C4-2B (cell line): Measurements from ENCODE around the gene SH3GLB1.

Experiments used
- H3K27ac ChIP-seq: fragments of 450-650 bp; 2 replicates; pipeline ENCODE4 v1.5.1; 2017
- ZFX ChIP-seq: fragments of 450-650 bp; IDR thresholded peaks from 2 replicates; pipeline ENCODE4 v1.6.1; 2017
- TF ChIP-seq, protein P1 (sequence below): fragments of 450-650 bp; conservative IDR thresholded peaks from 2 replicates; pipeline ENCODE4 v1.5.1; 2017; ENCODE audit warnings: mild to moderate bottlenecking

SH3GLB1 gene

GRCh38 chr1:86739648-86740509 is 35.5 kb downstream of the SH3GLB1 start:
- no peak overlapping the region; the same call in 1 of the 2 replicates for H3K27ac ChIP-seq
- TF ChIP-seq ZFX = no peak
- TF ChIP-seq, protein P1, sequence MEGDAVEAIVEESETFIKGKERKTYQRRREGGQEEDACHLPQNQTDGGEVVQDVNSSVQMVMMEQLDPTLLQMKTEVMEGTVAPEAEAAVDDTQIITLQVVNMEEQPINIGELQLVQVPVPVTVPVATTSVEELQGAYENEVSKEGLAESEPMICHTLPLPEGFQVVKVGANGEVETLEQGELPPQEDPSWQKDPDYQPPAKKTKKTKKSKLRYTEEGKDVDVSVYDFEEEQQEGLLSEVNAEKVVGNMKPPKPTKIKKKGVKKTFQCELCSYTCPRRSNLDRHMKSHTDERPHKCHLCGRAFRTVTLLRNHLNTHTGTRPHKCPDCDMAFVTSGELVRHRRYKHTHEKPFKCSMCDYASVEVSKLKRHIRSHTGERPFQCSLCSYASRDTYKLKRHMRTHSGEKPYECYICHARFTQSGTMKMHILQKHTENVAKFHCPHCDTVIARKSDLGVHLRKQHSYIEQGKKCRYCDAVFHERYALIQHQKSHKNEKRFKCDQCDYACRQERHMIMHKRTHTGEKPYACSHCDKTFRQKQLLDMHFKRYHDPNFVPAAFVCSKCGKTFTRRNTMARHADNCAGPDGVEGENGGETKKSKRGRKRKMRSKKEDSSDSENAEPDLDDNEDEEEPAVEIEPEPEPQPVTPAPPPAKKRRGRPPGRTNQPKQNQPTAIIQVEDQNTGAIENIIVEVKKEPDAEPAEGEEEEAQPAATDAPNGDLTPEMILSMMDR = no peak

GRCh38 chr1:86741947-86742572 is 37.7 kb downstream of the SH3GLB1 start:
- H3K27ac ChIP-seq = no peak overlapping the region
- TF ChIP-seq ZFX = no peak
- TF ChIP-seq, protein P1 = peak; percentile 87

DNA sequence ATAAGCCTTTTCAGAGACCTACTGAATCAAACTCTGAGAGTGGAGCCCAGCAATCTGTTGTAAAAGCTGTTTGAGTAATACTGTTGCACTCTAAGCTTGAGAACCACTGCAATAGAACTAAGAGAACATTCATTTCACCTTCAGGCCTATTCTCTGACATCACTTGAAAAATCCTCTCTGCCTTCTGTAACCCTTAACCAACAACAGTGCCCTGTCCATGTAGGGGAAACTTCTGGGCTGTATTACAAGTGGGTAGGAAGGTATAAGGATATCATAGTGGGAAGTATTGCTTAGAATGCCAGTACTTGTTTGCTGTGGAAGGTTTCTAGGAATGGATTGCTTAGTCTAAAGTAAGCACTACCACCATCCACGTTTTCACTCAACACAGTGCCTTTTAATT is 42.9 kb downstream of the SH3GLB1 start:
- TF ChIP-seq, protein P1 = no peak
- no peak for TF ChIP-seq ZFX

DNA sequence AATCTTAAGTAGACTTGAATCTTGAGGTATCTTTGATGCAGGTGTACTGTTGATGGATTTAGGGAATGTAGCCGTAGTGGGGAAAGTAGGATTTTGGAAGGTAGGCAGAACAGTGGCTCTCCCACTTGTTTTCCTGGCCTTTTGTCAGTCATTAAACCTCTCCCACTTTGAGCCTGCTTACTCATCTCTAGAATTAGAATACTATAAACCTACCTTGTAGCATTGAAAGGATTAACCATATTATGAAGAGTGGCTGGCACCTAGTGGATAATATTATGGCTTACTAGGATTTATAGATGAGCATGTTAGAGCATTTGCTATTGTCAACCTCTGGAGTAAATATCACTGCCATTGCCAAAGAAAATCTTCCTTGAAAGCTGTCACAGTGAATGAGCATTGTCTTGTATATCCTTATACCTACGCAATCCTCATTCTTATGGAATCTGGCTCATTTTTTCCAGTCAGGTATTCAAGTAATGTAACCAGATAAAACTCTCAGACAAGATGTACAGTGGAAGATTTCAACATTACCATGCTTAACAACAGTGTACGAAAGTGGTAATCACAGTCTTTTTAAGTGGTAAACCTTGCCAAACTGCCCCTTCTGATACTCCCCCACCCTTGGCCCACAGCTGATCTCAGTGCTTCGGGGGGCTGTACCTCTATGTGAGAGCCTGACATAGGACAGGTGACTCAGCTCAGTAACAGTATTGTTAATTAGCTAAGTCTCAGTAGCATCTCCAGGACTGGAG is 44.4 kb downstream of the SH3GLB1 start:
- no peak overlapping the region for H3K27ac ChIP-seq
- TF ChIP-seq, protein P1 = no peak
- TF ChIP-seq ZFX = no peak

More for the DNA sequence above, 42.9 kb downstream of the SH3GLB1 start:
- no peak overlapping the region for H3K27ac ChIP-seq

- H3K27ac ChIP-seq = no peak overlapping the region
- TF ChIP-seq, protein P1 = no peak
- no peak for TF ChIP-seq ZFX
Measured at GRCh38 chr1:86750076-86750475, 45.7 kb downstream of the SH3GLB1 start.

DNA sequence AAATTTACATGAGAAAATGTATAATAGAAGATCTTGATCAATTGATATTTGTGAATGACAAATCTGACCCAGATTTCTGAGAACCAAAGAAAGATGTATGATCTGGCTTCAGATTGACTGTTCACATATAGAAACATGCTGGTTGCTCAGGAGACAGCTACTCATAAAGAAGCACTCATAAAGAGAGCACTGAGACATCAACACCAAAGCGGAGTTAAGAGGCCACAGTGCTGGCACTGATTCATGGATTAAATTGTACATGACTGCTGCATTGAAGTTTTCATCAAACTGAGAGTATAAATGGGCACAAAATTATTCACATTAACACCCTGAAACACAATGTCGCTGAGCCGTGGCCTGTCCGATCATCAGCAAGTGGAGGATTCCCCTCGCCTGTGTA is 46.2 kb downstream of the SH3GLB1 start:
- TF ChIP-seq, protein P1 = no peak
- TF ChIP-seq ZFX = no peak
- no peak overlapping the region for H3K27ac ChIP-seq
